Glutamatergic neuron (in vitro differentiated cells): Measurements from ENCODE around the gene VSIG10. TPM values are rescaled to one million over a fixed set of nuclear protein-coding genes. Genes with fewer than 3 reads are reported as not detected.

ENCODE experiments used
- DNase-seq: peaks from one replicate; pipeline ENCODE4 v3.0.0; 2022
- H3K27ac Mint-ChIP-seq: one replicate; pipeline ENCODE4 v1.8.0; 2020; ENCODE audit warnings: mild to moderate bottlenecking, mixed read lengths, inconsistent platforms; ENCODE audit not compliant: unreplicated experiment
- H3K27me3 Mint-ChIP-seq: one replicate; pipeline ENCODE4 v1.8.0; 2020; ENCODE audit warnings: mild to moderate bottlenecking, moderate library complexity, mixed read lengths, inconsistent platforms; ENCODE audit not compliant: unreplicated experiment
- H3K36me3 Mint-ChIP-seq: one replicate; pipeline ENCODE4 v1.8.0; 2020; ENCODE audit warnings: mild to moderate bottlenecking, mixed read lengths, inconsistent platforms; ENCODE audit not compliant: unreplicated experiment
- H3K4me1 Mint-ChIP-seq: one replicate; pipeline ENCODE4 v1.8.0; 2020; ENCODE audit warnings: mild to moderate bottlenecking, low read depth, mixed read lengths, inconsistent platforms; ENCODE audit not compliant: unreplicated experiment
- H3K4me3 Mint-ChIP-seq: one replicate; pipeline ENCODE4 v1.8.0; 2020; ENCODE audit warnings: mild to moderate bottlenecking, mixed read lengths, inconsistent platforms; ENCODE audit not compliant: unreplicated experiment
- H3K9me3 Mint-ChIP-seq: one replicate; pipeline ENCODE4 v1.8.0; 2020; ENCODE audit warnings: mild to moderate bottlenecking, moderate library complexity, mixed read lengths, inconsistent platforms; ENCODE audit not compliant: unreplicated experiment
- CTCF ChIP-seq: fragments of 200-600 bp; sonication (generic); IDR thresholded peaks from one replicate; pipeline ENCODE4 v1.5.0; 2021; ENCODE audit not compliant: partially characterized antibody, unreplicated experiment
- total RNA-seq: library from RNA; stranded (reverse); fragmentation: NEBNext Ultra II Directional; extraction: Animal tissue kit (Norgen Biotek cat#: 25700); gene quantifications from one replicate; pipeline ENCODE4 v1.2.1, GENCODE V29; 2021; ENCODE audit not compliant: unreplicated experiment

VSIG10 gene
- total RNA-seq, 1 donor from 2014 or later = 13.3 TPM

- peak; percentile 26 for TF ChIP-seq CTCF
- Mint-ChIP-seq H3K27ac (no peak overlapping the region), H3K4me3 (no peak overlapping the region), H3K9me3 (no peaks in the 10 kb centered on the region), H3K4me1 (no peaks in the 10 kb centered on the region), H3K36me3 (no peaks in the 10 kb centered on the region), H3K27me3 (no peaks in the 10 kb centered on the region)
- no peak for DNase-seq
Observed at GRCh38 chr12:118034429-118035189, 69.2 kb downstream of the VSIG10 start.

GRCh38 chr12:118033902-118034301, 69.9 kb downstream of the VSIG10 start:
- H3K27ac Mint-ChIP-seq = no peak overlapping the region
- TF ChIP-seq CTCF = no peak
- DNase-seq = no peak
- no peaks in the 10 kb centered on the region for H3K27me3 Mint-ChIP-seq
- H3K4me1 Mint-ChIP-seq = no peaks in the 10 kb centered on the region
- H3K4me3 Mint-ChIP-seq = no peak overlapping the region
- no peaks in the 10 kb centered on the region for H3K9me3 Mint-ChIP-seq
- H3K36me3 Mint-ChIP-seq = no peaks in the 10 kb centered on the region

- no peak for DNase-seq
- TF ChIP-seq CTCF = no peak
- no peaks in the 10 kb centered on the region for H3K9me3 Mint-ChIP-seq
- no peak overlapping the region for H3K4me3 Mint-ChIP-seq
- no peaks in the 10 kb centered on the region for H3K27me3 Mint-ChIP-seq
- no peaks in the 10 kb centered on the region for H3K36me3 Mint-ChIP-seq
- no peaks in the 10 kb centered on the region for H3K4me1 Mint-ChIP-seq
- no peak overlapping the region for H3K27ac Mint-ChIP-seq
Observed at GRCh38 chr12:118033323-118033722, 70.5 kb downstream of the VSIG10 start.

GRCh38 chr12:118032188-118032587, 71.6 kb downstream of the VSIG10 start:
- Mint-ChIP-seq H3K36me3 (no peaks in the 10 kb centered on the region), H3K27ac (no peak overlapping the region), H3K4me1 (no peaks in the 10 kb centered on the region), H3K4me3 (no peak overlapping the region), H3K9me3 (no peaks in the 10 kb centered on the region), H3K27me3 (no peaks in the 10 kb centered on the region)
- DNase-seq = no peak
- no peak for TF ChIP-seq CTCF

- DNase-seq = no peak
- Mint-ChIP-seq H3K27ac (no peak overlapping the region), H3K4me1 (no peaks in the 10 kb centered on the region), H3K9me3 (no peaks in the 10 kb centered on the region), H3K36me3 (no peaks in the 10 kb centered on the region), H3K27me3 (peaks cover 3% of the 10 kb centered on the region), H3K4me3 (no peak overlapping the region)
- TF ChIP-seq CTCF = no peak
Observed at GRCh38 chr12:118029166-118029565, 74.6 kb downstream of the VSIG10 start.
